ENCODE measurements around the gene ATF5. TPM values are rescaled to one million over a fixed set of nuclear protein-coding genes. Genes with fewer than 3 reads are reported as not detected.
A peak's percentile ranks its signal among the peaks of the same experiment; 100 is the strongest.
"Not testable (repeated sequence)": the region's sequence is repeated elsewhere in the genome, so short reads cannot be mapped to it uniquely, and the experiment has no call there.

ATF5 gene
- total and polyA plus RNA-seq, 10 of the 15 experiments (the other 5 are each of a cell fraction or from before 2014, with no cell fraction given), result 9.1 to 133 (median 24.0) TPM

- H3K9me3 ChIP-seq (replicated peaks; ENCODE audit: control insufficient read depth, insufficient read depth, low read length); H3K79me2 ChIP-seq (ENCODE audit: control insufficient read depth, insufficient read depth, low read length); H3K27ac ChIP-seq (ENCODE audit: control insufficient read depth, insufficient read depth); H3K4me2 ChIP-seq (ENCODE audit: control insufficient read depth, insufficient read depth); H3K36me3 ChIP-seq (ENCODE audit: control insufficient read depth in 2 of 2, insufficient read depth in 2 of 2, low read length in 1 of 2); intact Hi-C loops (cut with micrococcal nuclease; ENCODE audit: unreplicated experiment); BruUV-seq (replicated peaks); CTCF ChIA-PET; H4K20me1 ChIP-seq (ENCODE audit: control insufficient read depth, insufficient read depth); H3K4me3 ChIP-seq; H3K27me3 ChIP-seq (replicated peaks in 1 of 2; ENCODE audit: control insufficient read depth in 2 of 2, insufficient read depth in 2 of 2, low read length in 1 of 2); H3K9ac ChIP-seq (ENCODE audit: control insufficient read depth, insufficient read depth, low read length); in situ Hi-C loops (cut with MboI); SMC1A ChIA-PET (ENCODE audit: uncharacterized antibody, unreplicated experiment); H3K4me1 ChIP-seq (ENCODE audit: control insufficient read depth, insufficient read depth, low read length); H2AFZ ChIP-seq (ENCODE audit: control insufficient read depth, low read depth, low read length); RAD21 ChIA-PET (ENCODE audit: unreplicated experiment): not testable (repeated sequence)
- FAIRE-seq (peak; percentile 92), DNase-seq (ENCODE audit: low read depth, low spot score) (peak; percentile 50), ATAC-seq (peak; percentile 94)
- TF ChIP-seq NFIC (IDR thresholded peaks at IDR 0.05; ENCODE audit: low read depth, low read length) (0 out of 2 replicates have a peak, but pooled peaks have one; percentile 25), RUNX3 (IDR thresholded peaks at IDR 0.05; ENCODE audit: low read length) (peak; percentile 29), BHLHE40 (IDR thresholded peaks at IDR 0.05; ENCODE audit: borderline replicate concordance in 1 of 2, low read depth in 2 of 2, low read length in 1 of 2) (peak in 1 of 2 experiments; percentile 38; a peak in 1 of 4 replicates), SPI1 (IDR thresholded peaks at IDR 0.05; ENCODE audit: borderline replicate concordance, insufficient read depth, low read depth, low read length) (peak; percentile 65; the same call in 1 of the 2 replicates), DPF2 (IDR thresholded peaks at IDR 0.05) (0 out of 2 replicates have a peak, but pooled peaks have one; percentile 35), IKZF2 (IDR thresholded peaks at IDR 0.05) (peak; percentile 63 to 82), JUNB (IDR thresholded peaks at IDR 0.05) (peak; percentile 71), IKZF1 (conservative IDR thresholded peaks at IDR 0.05) (peak; percentile 59), IRF4 (IDR thresholded peaks at IDR 0.05; ENCODE audit: low read depth, low read length) (peak; percentile 61; the same call in 1 of the 2 replicates), ETV6 (conservative IDR thresholded peaks at IDR 0.05 in 1 of 2, IDR thresholded peaks at IDR 0.05 in 1 of 2; ENCODE audit: borderline replicate concordance in 1 of 2, low read depth in 1 of 2) (peak in 1 of 2 experiments; percentile 38; a peak in 1 of 4 replicates), POU2F2 (IDR thresholded peaks at IDR 0.05; ENCODE audit: borderline replicate concordance, low read depth, low read length) (peak; percentile 86; the same call in 2 of the 3 replicates)
- 7% methylated on average over 5 of the region's 5 CpGs for WGBS (ENCODE audit: insufficient coverage, insufficient replicate concordance, low lambda C conversion rate, missing lambda C conversion rate)
- POLR2A ChIA-PET, result interaction anchor here (0.7 kb wide), 1 partner anchor 41 kb away, joined by 5 read pairs; no protein-coding TSS in a partner anchor
Observed at GRCh38 chr19:49944567-49944966, 15.6 kb downstream of the ATF5 start.
